HG03354 (cell line): Measurements from ENCODE around the gene FDPS.

Experiments used
- ATAC-seq: cut with Tn5 transposase; IDR thresholded peaks from one replicate; pipeline ENCODE4 v1.9.1; 2021; ENCODE audit warnings: mild to moderate bottlenecking; ENCODE audit not compliant: unreplicated experiment, poor library complexity, severe bottlenecking

Gene FDPS

GRCh38 chr1:155334962-155335361, 26.3 kb downstream of the FDPS start:
- no peak for ATAC-seq

GRCh38 chr1:155339515-155340097, 30.9 kb downstream of the FDPS start:
- no peak for ATAC-seq

DNA sequence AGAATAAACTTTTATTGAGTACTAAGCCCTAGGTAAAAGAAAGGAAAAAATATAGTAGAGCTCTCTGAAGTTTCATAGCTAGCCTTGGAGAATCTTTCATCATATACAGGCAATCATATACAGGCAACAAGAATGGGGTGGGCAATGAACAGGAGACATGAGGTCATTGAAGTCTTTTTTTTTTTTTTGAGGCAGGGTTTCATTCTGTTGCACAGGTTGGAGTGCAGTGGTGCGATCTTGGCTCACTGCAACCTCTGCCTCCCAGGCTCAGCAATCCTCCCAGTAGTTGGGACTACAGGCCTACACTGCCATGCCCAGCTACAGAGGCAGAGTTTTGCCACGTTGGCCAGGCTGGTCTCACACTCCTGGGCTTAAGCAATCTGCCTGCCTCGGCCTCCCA, 34.2 kb downstream of the FDPS start:
- ATAC-seq: no peak

GRCh38 chr1:155352631-155353030, 44.0 kb downstream of the FDPS start:
- no peak for ATAC-seq

GRCh38 chr1:155360051-155360450, 51.4 kb downstream of the FDPS start:
- no peak for ATAC-seq
